Breast epithelium (tissue), 4 donors: ENCODE results near the gene PIP4K2C. TPM values are rescaled to one million over a fixed set of nuclear protein-coding genes. Genes with fewer than 3 reads are reported as not detected.

Experiments
- DNase-seq, 2 donors: peaks; one replicate each; pipeline ENCODE4 v3.0.0-alpha.2; 2019; ENCODE audit warnings: low spot score in 2 of 2
- H3K27ac ChIP-seq, 2 donors: fragments of 200-600 bp; sonication (generic) in 1 of 2; one replicate each; pipeline ENCODE4 v1.5.1; 2016 to 2019; ENCODE audit warnings: mild to moderate bottlenecking in 1 of 2
- H3K27me3 ChIP-seq, 2 donors: fragments of 200-600 bp; sonication (generic) in 1 of 2; one replicate each; pipeline versions ENCODE4 v1.5.1 to v1.6.0; 2017 to 2019; ENCODE audit warnings: control low read depth in 1 of 2, mild to moderate bottlenecking in 1 of 2
- H3K36me3 ChIP-seq: fragments of 200-600 bp; one replicate; pipeline ENCODE4 v1.5.1; 2019
- H3K4me1 ChIP-seq, 2 donors: fragments of 200-600 bp; sonication (generic); one replicate each; pipeline ENCODE4 v1.5.1; 2016 to 2019; ENCODE audit warnings: control low read depth in 1 of 2
- H3K4me3 ChIP-seq, 3 donors: fragments of 200-600 bp; sonication (generic); 1 replicate in 2 of 3; 2 replicates in 1 of 3; pipeline ENCODE4 v1.5.1; 2016 to 2019; ENCODE audit warnings: mild to moderate bottlenecking in 3 of 3, moderate library complexity in 2 of 3
- H3K9me3 ChIP-seq, 2 donors: fragments of 200-600 bp; sonication (generic) in 1 of 2; one replicate each; pipeline ENCODE4 v1.5.1; 2016 to 2019; ENCODE audit warnings: control low read depth in 1 of 2
- CTCF ChIP-seq, 3 donors: fragments of 450-650 bp; IDR thresholded peaks; one replicate each; pipeline ENCODE4 v1.5.1; 2016 to 2017; ENCODE audit warnings: antibody characterized with exemption in 3 of 3, mild to moderate bottlenecking in 3 of 3, moderate library complexity in 3 of 3
- POLR2A ChIP-seq: fragments of 450-650 bp; IDR thresholded peaks from one replicate; pipeline ENCODE4 v1.6.1; 2016; ENCODE audit warnings: antibody characterized with exemption, mild to moderate bottlenecking, moderate library complexity
- POLR2AphosphoS5 ChIP-seq, 3 donors: sonication (generic); formaldehyde crosslinking; IDR thresholded peaks; one replicate each; pipeline ENCODE4 v1.6.1; 2017; ENCODE audit warnings: antibody characterized with exemption in 3 of 3
- intact Hi-C: fragments of 100-400 bp; cut with DNase I; formaldehyde crosslinking; loops from one replicate; pipeline ENCODE4 v1.15.1; 2023; ENCODE audit warnings: low total_unique reads
- total RNA-seq, 3 donors: library from RNA; depleted of rRNA; stranded (reverse); fragments of >200 nt; gene quantifications; one replicate each; pipeline ENCODE4 v1.1.0, GENCODE V29; 2016

PIP4K2C gene
- total RNA-seq, 3 donors from 2014 or later = 13.8 to 26.9 (median 24.6) TPM

GRCh38 chr12:57605811-57606311 is 14.9 kb downstream of the PIP4K2C start:
- peaks cover 0 to 4% of the 10 kb centered on the region in 2 donors for H3K4me1 ChIP-seq
- H3K4me3 ChIP-seq = peak overlapping the region in 2 of 3 donors; percentile 81 to 100
- intact Hi-C loops = no loop called here
- no peak for DNase-seq
- no peaks in the 10 kb centered on the region for H3K9me3 ChIP-seq
- peak overlapping the region; percentile 97 to 100 for H3K27ac ChIP-seq
- TF ChIP-seq CTCF (IDR thresholded peaks at IDR 0.05) = no peak
- TF ChIP-seq POLR2AphosphoS5 (IDR thresholded peaks at IDR 0.05) = no peak
- TF ChIP-seq POLR2A = no peak
- peaks cover 3% of the 10 kb centered on the region for H3K36me3 ChIP-seq
- H3K27me3 ChIP-seq = no peaks in the 10 kb centered on the region

GRCh38 chr12:57606399-57606798 is 15.4 kb downstream of the PIP4K2C start:
- peaks cover 0 to 4% of the 10 kb centered on the region in 2 donors for H3K4me1 ChIP-seq
- H3K9me3 ChIP-seq = no peaks in the 10 kb centered on the region
- DNase-seq = no peak
- H3K27ac ChIP-seq = peak overlapping the region in 1 of 2 donors; percentile 100
- no peaks in the 10 kb centered on the region for H3K27me3 ChIP-seq
- TF ChIP-seq POLR2AphosphoS5 (IDR thresholded peaks at IDR 0.05) = no peak
- no peak for TF ChIP-seq CTCF (IDR thresholded peaks at IDR 0.05)
- intact Hi-C loops = no loop called here
- no peak overlapping the region for H3K4me3 ChIP-seq
- H3K36me3 ChIP-seq = no peaks in the 10 kb centered on the region

- Histone ChIP-seq H3K36me3 (no peaks in the 10 kb centered on the region), H3K4me3 (no peak overlapping the region), H3K9me3 (no peaks in the 10 kb centered on the region), H3K27me3 (no peaks in the 10 kb centered on the region), H3K27ac (no peak overlapping the region), H3K4me1 (peaks cover 0 to 4% of the 10 kb centered on the region in 2 donors)
- no peak for TF ChIP-seq CTCF (IDR thresholded peaks at IDR 0.05)
- no peak for TF ChIP-seq POLR2A
- TF ChIP-seq POLR2AphosphoS5 (IDR thresholded peaks at IDR 0.05) = no peak
- no peak for DNase-seq
- intact Hi-C loops = no loop called here
Observed at GRCh38 chr12:57606821-57607220, 15.8 kb downstream of the PIP4K2C start.

- no peaks in the 10 kb centered on the region for H3K9me3 ChIP-seq
- H3K36me3 ChIP-seq = no peaks in the 10 kb centered on the region
- no peak overlapping the region for H3K4me3 ChIP-seq
- intact Hi-C loops = no loop called here
- no peaks in the 10 kb centered on the region for H3K27me3 ChIP-seq
- peak overlapping the region in 1 of 2 donors; percentile 9 for H3K27ac ChIP-seq
- TF ChIP-seq POLR2A (no peak), CTCF (IDR thresholded peaks at IDR 0.05) (no peak), POLR2AphosphoS5 (IDR thresholded peaks at IDR 0.05) (no peak)
- H3K4me1 ChIP-seq = peaks cover 0 to 4% of the 10 kb centered on the region in 2 donors
- no peak for DNase-seq
Observed at GRCh38 chr12:57607958-57608663, 17.1 kb downstream of the PIP4K2C start.

GRCh38 chr12:57609101-57609780 is 18.2 kb downstream of the PIP4K2C start:
- intact Hi-C loops = no loop called here
- Histone ChIP-seq H3K9me3 (no peaks in the 10 kb centered on the region), H3K27me3 (no peaks in the 10 kb centered on the region), H3K4me3 (peak overlapping the region; percentile 57 to 90 (median 77)), H3K27ac (peak overlapping the region; percentile 85 to 96), H3K36me3 (no peaks in the 10 kb centered on the region), H3K4me1 (no peaks in the 10 kb centered on the region)
- no peak for DNase-seq
- TF ChIP-seq POLR2AphosphoS5 (IDR thresholded peaks at IDR 0.05) (no peak), CTCF (IDR thresholded peaks at IDR 0.05) (no peak), POLR2A (no peak)
